ENCODE data around the gene ATP2C2.

GRCh38 chr16:84471316-84471715 lies 103.0 kb downstream of the ATP2C2 start:
- TF ChIP-seq LEF1 (IDR thresholded peaks at IDR 0.05; ENCODE audit: borderline replicate concordance) (no peak), FOXM1 (IDR thresholded peaks at IDR 0.05; ENCODE audit: borderline replicate concordance) (no peak), ZNF384 (IDR thresholded peaks at IDR 0.05) (no peak), ELF4 (IDR thresholded peaks at IDR 0.05) (no peak), TARDBP (IDR thresholded peaks at IDR 0.05) (no peak), CTBP1 (IDR thresholded peaks at IDR 0.05; ENCODE audit: borderline replicate concordance) (no peak)
